Stimulated activated CD8-positive, alpha-beta memory T cell treated with anti-CD3 and anti-CD28 coated beads, Interleukin-7, amount 100 ng/mL, for 1 hour (primary cell): Measurements from ENCODE around the gene HECTD4.

Experiments used
- DNase-seq, 2 donors: peaks; one replicate each; pipeline ENCODE4 v3.0.0-alpha.2; 2020; ENCODE audit warnings: low read depth in 2 of 2

Gene HECTD4

DNA sequence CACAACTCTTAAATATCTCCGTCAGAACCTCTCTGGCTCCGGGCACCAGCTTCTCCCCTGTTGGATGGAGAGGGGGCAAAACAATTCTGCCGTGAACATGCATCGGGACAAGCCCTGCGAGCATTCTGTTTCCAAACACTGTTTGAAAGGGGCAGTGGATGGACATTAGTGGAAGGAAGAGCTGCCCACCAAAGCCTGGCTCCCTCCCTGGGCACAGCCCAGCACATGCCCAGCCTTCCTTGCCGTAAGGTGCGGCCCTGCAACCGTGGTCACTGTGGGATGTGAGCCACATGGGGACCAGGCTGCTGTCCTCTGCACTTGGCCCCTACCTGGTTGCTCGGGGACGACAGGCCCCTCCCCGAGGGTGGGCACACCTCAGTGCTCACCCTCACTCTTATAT is 202.9 kb downstream of the HECTD4 start:
- no peak for DNase-seq

GRCh38 chr12:112178796-112179195 is 203.4 kb downstream of the HECTD4 start:
- DNase-seq = no peak

DNA sequence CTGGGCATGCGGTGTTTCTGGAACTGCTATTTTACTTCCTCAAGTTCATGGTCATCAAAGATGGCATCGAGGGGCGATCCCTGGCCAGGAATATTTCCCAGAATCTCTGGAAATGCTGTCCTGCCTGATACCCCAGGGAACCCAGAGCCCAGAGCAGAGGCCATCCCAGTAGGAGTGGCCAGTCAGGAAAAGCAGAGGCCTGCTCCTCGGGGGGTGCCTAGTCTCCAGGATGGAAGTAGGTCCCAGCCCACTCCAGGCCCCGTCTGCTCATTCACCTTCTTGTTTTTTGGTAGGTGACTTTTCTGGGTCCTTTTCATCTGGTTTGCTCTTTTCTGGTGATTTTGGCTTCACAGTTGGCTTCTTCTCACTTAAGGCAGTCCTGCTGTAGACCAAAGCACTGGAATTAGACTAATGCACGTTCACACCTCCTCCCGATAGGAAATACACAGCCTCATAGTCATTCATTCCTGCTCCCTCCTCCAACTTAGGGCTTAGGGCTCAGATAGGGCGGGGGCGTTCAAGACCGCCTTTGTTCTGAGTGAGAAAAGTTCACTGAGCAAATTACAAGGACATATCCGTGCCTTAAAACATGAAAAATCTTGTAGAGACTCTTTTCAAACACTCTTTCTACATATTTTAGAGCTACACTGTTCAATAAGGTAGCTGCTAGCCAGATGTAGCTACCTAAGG is 205.8 kb downstream of the HECTD4 start:
- DNase-seq = no peak

DNA sequence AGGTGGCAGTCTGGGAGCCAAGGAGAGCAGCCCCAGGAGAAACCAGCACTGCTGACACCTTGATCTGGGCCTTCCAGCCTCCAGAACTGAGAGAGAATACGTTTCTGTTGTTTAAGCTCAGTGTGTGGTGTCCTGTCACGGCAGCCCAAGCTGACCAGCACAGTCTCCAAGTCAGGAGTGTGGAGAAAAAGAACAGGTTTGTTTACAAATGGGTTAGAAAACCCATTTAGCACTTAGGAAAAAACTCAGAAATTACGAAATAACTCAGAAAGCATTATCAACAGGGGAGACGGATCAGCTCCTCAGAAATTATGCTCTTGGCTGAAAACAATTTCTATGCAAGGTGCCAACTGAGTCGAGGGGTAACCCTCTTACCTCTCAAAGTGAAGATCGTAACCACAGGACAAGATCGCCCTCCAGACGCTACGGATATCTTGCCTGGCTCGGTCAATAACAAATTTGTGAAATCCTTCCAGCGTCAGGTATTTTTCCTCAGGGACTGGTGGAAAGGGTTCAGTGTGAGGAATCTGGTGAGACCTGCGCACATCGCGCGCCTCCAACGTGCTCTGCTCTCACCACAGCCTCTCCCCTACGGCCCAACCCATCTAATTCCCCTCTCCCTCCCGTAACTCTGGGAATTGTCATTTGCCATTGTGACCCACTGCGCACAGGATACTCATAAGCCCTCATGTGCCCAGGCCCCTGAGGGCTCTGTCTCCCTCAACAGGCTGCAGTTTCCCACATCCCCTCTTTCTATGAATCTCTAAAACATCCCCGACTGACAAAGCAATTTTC is 206.7 kb downstream of the HECTD4 start:
- DNase-seq = no peak

DNA sequence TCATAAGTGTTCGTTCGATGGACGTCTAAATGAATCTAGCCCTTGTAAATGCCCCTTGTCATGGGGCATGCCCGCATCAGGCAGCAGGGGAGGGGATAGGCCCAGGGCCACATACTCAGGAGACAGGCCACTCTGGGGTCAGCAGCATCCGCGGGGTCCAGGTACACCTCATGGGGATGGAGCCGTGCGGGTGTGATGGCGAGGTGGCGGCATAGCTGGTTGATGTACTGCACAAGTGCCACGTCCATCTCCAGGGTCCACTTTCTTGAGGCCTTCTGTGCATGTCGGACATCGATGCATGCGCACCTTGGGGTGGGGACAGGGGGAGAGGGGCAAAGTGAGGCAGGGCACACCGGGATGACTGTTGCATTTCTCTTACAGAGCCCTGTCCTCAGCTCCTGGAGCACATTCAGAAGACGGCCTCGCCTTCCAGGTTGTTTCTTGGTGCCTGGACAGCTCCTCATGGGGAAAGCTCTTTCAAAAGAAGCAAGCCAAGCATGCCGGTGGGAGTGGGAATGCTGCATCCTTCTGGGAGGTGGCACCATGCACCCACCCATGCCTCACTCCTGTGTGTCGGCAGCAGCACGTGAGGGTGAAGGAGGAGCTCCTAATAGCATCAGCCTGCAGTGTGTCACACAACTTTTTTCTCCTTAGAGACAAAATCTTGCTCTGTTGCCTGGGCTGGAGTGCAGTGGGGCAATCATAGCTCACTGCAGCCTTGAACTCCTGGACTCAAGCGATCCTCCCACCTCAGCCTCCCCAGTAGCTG is 209.5 kb downstream of the HECTD4 start:
- DNase-seq = no peak

DNA sequence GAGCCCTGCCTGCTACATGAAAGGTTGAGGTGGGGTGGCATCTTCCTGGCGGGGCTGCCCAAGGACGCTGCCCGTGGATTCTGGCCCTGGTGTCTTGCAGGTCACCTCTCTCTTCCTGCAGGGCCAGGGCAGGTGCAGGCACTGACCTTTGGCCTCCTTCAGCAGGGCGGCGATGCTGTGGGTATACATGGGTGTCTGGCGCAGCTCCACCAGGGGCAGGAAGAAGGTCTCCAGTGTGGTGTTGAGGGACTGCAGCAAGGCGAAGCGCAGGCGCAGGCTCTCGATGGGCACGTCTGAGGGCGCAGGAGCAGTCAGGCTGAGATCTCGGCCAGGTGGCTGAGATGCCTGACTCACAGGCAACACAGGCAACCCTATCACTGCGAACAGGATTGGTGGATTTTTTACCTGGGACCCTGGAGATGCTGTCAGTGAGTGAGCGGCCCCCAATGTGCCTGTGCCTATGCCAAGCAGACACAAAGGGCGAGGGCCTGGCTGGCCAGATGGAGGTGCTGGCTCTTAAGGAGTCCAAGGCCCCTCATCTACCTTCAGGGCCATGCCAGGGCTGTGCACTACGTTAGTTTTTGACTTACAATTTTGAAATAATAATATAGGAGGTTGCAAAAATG is 211.1 kb downstream of the HECTD4 start:
- DNase-seq = no peak

- peak in 1 of 2 donors; percentile 13 for DNase-seq
These were observed 211.9 kb downstream of the HECTD4 start for GRCh38 chr12:112170376-112170775.

GRCh38 chr12:112169966-112170365 is 212.3 kb downstream of the HECTD4 start:
- DNase-seq = no peak

GRCh38 chr12:112169161-112169872 is 212.9 kb downstream of the HECTD4 start:
- no peak for DNase-seq

DNA sequence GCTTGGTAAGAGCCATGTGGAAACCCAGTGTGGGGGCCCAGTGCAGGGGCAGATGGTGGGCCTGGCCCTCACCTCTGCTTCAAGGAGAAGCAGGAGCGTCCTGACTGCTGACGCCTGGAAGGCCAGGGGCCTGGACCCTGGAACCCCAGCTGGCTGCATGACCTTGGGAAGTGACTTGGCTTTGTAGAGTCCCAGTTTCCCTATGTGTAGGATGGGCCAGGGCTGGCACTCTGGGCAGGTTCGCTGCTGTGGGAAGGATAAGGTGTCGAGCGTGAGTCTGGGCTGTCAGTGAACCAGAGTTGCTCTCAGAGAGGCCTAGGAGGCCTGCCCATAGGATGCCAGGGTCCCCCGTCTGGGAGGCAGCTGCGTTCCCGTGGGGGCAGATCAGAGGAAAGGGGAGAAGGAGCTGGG is 213.7 kb downstream of the HECTD4 start:
- DNase-seq = no peak

DNA sequence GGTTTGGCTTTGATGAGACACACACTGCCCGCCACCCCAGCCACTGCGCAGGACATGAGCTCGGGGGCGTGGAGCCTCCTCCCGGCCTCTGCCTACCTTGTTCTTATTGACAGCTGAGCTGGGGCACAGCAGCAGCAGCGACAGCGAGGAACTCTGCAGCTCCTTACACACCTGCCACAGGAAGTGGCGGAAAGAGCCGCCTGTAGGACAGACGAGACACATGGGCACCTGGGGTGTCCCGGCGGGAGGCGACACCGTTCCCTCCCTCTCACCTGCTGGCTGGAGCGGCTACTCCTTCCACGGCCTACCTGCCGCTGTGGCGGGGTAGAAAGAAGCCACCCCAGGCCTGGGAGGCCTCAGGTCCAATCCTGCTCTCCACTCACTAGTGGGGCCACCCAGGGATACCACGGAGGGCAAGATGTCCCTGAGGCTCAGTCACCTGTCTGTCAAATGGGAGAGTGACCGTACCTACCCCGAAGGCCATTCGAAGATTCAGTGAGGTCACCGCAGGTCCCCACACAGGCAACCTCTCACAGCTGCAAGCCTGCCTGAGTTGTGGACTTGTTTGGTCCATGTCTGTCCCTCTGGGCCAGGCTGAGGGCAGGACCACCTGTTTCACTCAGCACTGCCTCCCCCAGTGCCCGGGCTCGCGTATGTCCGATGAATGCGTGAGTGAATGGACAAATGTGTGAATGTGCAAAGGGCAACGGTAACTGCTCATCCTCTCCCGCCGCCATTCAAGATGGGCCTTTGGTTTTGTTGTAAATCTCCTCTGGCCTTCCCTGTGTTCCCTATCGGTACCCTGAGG is 214.3 kb downstream of the HECTD4 start:
- DNase-seq = no peak

DNA sequence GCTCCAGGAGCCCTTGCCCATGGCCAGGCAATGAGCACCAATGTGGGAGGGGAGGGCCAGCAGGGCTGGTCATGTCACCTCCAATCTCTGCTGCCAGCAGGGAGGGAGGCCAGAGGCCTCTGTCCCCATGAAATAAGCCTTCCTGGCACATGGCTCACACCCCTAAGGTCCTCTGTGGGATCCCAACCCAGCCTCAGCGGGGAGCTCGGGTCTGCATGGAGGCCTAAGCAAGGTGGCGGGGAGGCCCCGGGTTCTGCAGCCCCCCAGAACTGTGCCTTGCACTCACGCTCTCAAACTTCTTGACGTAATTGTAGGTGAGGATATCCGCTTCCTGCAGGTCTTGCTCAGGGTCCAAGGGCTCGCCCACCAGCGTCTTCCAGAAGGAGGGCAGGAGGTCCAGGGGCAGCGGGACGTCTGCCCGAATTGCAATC is 215.2 kb downstream of the HECTD4 start:
- no peak for DNase-seq

- DNase-seq = no peak
These were observed 215.9 kb downstream of the HECTD4 start for GRCh38 chr12:112166051-112167015.

- DNase-seq = no peak
These were observed 216.6 kb downstream of the HECTD4 start for GRCh38 chr12:112165624-112166023.

GRCh38 chr12:112164011-112164660 is 218.1 kb downstream of the HECTD4 start:
- DNase-seq = no peak

- DNase-seq = no peak
These were observed 218.7 kb downstream of the HECTD4 start for GRCh38 chr12:112163471-112163991.

DNA sequence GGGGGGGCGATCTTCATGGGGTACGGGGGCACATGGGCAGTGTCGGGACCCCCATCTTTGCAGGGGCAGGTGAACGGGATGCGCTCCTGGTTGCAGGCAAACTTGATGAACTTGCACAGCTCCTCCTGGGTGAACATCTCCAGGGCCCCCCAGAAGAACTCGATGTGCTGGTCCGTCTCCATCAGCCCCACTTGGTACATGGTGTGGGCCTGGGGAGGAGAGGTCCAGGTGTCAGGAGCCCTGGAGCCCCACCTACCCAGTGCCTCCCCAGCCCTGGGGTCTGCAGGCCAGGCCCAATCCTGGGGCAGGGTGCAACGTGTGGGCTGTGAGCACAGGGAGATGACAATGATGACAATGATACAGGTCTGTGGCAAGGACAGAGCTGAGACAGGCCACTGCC is 219.2 kb downstream of the HECTD4 start:
- no peak for DNase-seq

DNA sequence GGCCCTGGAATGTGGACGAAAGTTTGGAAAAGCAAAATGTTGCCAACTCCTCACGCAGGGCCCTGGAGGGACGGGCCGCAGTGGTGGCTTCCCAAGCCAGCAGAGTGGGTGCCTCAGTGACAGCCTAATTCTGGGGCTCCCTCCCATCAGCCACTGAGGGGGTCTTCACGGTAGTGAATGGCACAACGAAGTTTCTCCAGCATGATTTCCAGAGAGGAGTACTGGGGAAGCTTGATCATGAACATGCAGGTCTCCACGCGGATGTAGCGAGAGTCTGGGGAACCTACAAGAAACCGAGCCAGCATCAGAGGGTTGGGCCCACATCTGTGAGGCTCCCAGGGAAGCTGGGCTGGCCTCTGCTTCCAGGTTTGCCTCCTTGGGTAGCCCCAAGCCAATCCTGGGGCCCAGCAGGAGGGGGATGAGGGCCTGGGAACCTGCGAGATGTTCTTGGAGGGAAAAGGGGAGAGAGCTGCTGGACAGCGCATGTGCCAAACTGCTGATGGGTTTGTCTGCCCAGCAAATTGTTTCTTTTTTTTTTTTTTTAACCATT is 219.9 kb downstream of the HECTD4 start:
- DNase-seq = no peak
